ENCODE results near the gene NPC2. TPM values are rescaled to one million over a fixed set of nuclear protein-coding genes. Genes with fewer than 3 reads are reported as not detected.

NPC2 gene
- total and polyA plus RNA-seq, 11 donors, result 69.4 to 374 (median 135) TPM

DNA sequence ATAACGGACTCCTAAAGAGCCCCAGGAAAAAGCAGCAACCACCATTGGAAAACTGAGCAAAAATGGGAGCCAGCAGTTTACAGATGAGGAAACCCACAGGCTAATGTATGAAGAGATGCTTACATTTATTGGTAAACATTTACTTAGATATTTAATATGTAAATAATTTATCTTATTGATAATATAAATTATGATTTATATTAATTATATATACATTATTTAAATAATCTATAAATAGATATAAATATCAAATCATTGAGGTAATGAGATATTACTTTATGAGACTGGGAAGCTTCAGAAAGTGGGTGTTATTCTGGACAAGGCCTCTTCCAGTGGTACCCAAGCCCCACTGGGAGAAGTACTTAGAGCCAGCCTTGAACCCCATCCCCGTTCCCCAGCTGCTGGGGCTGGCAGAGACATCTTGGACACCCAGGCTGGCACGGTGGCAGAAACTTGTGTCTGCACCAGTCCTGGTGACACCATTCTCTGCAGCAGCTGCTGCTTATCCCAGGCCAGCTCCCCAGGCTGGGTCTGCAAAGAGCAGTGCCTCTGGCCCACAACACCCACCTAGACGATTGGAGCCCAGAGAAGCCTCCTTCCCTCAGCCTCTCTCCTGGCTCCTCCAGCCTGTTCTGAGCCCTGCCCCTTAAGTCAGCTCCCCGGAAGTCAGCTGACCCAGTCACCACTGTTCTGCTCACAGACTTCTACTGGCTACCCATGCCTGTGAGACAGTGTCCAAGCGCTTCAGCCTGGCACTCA lies 26.4 kb upstream of the NPC2 start:
- WGBS, 4 donors, result 81 to 91% (median 86%) methylated on average over 6 of the region's 6 CpGs
- H3K4me3 ChIP-seq, result no peak overlapping the region
- no peaks in the 10 kb centered on the region for H3K9me3 ChIP-seq
- peaks cover 0 to 11% (median 0%) of the 10 kb centered on the region in 12 donors for H3K4me1 ChIP-seq
- peaks cover 0 to 36% (median 0%) of the 10 kb centered on the region in 9 donors for H3K36me3 ChIP-seq
- H3K27ac ChIP-seq, result no peak overlapping the region
- TF ChIP-seq POLR2A (IDR thresholded peaks at IDR 0.05), result no peak
- TF ChIP-seq, protein P1, sequence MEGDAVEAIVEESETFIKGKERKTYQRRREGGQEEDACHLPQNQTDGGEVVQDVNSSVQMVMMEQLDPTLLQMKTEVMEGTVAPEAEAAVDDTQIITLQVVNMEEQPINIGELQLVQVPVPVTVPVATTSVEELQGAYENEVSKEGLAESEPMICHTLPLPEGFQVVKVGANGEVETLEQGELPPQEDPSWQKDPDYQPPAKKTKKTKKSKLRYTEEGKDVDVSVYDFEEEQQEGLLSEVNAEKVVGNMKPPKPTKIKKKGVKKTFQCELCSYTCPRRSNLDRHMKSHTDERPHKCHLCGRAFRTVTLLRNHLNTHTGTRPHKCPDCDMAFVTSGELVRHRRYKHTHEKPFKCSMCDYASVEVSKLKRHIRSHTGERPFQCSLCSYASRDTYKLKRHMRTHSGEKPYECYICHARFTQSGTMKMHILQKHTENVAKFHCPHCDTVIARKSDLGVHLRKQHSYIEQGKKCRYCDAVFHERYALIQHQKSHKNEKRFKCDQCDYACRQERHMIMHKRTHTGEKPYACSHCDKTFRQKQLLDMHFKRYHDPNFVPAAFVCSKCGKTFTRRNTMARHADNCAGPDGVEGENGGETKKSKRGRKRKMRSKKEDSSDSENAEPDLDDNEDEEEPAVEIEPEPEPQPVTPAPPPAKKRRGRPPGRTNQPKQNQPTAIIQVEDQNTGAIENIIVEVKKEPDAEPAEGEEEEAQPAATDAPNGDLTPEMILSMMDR (IDR thresholded peaks at IDR 0.05), result no peak
- DNase-seq (peak in 2 of 5 donors; percentile 18 to 49), ATAC-seq (peak in 1 of 4 donors; percentile 4)
- no peaks in the 10 kb centered on the region for H3K27me3 ChIP-seq
- intact Hi-C loops (cut with DNase I), result no loop called here

DNA sequence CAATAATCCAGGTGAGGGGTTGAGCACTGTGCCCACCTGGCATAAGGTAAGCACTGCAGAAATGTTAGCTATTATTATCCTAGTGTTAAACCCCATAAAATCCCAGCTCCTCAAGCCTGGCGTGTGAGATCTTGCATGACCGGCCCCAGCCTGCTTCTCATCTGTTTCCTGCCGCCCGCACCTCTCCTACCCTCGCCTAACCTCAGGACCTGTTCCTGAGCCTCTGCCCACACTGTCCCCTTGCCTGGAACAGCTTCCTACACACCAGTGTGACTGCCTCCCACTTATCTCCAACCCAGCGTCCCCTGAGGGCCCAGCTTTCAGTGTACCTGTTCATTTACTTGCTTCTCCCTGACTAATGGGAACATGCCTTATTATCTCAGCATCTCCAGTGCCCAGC lies 25.1 kb upstream of the NPC2 start:
- WGBS, 4 donors, result 87 to 94% (median 92%) methylated on average over 6 of the region's 6 CpGs
- ATAC-seq (no peak), DNase-seq (peak in 2 of 5 donors; percentile 10 to 22)
- Histone ChIP-seq H3K27me3 (no peaks in the 10 kb centered on the region), H3K4me1 (peaks cover 0 to 19% (median 0%) of the 10 kb centered on the region in 12 donors), H3K4me3 (no peak overlapping the region), H3K27ac (no peak overlapping the region), H3K9me3 (no peaks in the 10 kb centered on the region), H3K36me3 (peaks cover 0 to 36% (median 0%) of the 10 kb centered on the region in 9 donors)
- no peak for TF ChIP-seq POLR2A (IDR thresholded peaks at IDR 0.05)
- TF ChIP-seq, protein P1 (IDR thresholded peaks at IDR 0.05), result no peak
- intact Hi-C loops (cut with DNase I), result no loop called here

DNA sequence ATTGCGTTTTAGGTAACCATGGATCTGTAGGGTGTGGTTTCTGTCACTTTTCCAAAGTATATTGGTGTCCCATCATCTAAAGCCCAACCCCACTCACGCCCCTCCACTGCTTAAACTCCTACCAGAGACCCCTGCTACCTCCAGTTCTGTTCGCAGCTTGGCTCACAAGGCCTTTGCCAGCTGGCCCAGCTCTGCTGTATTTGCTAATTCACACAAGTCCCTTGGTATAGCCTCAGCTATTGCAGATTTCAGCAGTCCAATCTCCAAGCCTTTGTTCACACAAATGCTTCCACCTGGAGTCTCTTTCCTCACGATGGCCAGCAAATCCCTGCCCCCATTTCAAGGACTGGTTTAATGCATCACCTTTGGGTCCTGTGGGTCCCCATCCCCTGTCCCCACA lies 24.6 kb upstream of the NPC2 start:
- H3K27ac ChIP-seq, result no peak overlapping the region
- peaks cover 0 to 19% (median 0%) of the 10 kb centered on the region in 12 donors for H3K4me1 ChIP-seq
- DNase-seq (peak in 2 of 5 donors; percentile 3 to 11), ATAC-seq (no peak)
- no peaks in the 10 kb centered on the region for H3K9me3 ChIP-seq
- intact Hi-C loops (cut with DNase I), result no loop called here
- peaks cover 0 to 33% (median 0%) of the 10 kb centered on the region in 9 donors for H3K36me3 ChIP-seq
- no peaks in the 10 kb centered on the region for H3K27me3 ChIP-seq
- TF ChIP-seq, protein P1 (IDR thresholded peaks at IDR 0.05), result no peak
- WGBS, 4 donors, result 79 to 94% (median 87%) methylated on average over 4 of the region's 4 CpGs
- H3K4me3 ChIP-seq, result no peak overlapping the region

DNA sequence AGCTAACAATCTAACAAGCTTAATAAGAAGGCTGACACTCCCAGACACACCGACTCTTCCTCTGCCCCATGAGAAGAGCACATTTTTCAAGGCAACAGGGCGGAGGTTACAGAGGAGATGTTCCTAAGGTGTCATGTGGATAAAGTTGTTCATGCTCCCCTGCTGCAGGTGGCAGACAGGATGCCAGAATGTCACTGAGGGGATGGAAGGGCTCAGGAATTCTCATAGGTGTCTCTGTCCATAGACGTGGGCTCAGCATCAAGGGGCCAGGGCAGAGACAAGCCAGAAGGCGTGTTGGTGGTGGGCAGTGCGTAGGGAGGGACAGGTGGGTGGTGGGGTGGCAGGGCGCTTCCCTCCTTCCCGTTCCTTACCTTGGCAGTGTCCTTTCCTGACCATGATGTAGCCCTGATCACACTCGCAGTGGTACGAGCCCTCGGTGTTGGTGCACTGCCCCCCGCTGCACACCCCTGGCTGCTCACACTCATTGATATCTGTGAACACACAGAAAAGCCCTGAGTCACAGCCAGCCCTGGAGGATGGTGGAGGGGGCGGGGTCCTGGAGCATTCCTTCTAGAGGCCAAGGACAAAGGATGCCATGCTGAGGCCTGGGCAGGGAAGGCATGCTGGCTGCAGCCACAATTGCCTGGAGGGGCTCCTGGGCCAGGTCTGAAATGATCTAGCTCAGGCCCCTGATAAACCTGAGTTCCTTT lies 23.5 kb upstream of the NPC2 start:
- Histone ChIP-seq H3K36me3 (peaks cover 0 to 25% (median 0%) of the 10 kb centered on the region in 9 donors), H3K4me3 (no peak overlapping the region), H3K27ac (no peak overlapping the region), H3K4me1 (peaks cover 0 to 25% (median 0%) of the 10 kb centered on the region in 12 donors), H3K9me3 (no peaks in the 10 kb centered on the region), H3K27me3 (no peaks in the 10 kb centered on the region)
- TF ChIP-seq POLR2A (IDR thresholded peaks at IDR 0.05), result no peak
- TF ChIP-seq, protein P1 (IDR thresholded peaks at IDR 0.05), result no peak
- DNase-seq (peak in 2 of 5 donors; percentile 10 to 13), ATAC-seq (peak in 2 of 4 donors; percentile 8 to 13)
- intact Hi-C loops (cut with DNase I), result no loop called here
- WGBS, 4 donors, result 87 to 91% (median 89%) methylated on average over 12 of the region's 12 CpGs
